ENCODE measurements around the gene TASL.

DNA sequence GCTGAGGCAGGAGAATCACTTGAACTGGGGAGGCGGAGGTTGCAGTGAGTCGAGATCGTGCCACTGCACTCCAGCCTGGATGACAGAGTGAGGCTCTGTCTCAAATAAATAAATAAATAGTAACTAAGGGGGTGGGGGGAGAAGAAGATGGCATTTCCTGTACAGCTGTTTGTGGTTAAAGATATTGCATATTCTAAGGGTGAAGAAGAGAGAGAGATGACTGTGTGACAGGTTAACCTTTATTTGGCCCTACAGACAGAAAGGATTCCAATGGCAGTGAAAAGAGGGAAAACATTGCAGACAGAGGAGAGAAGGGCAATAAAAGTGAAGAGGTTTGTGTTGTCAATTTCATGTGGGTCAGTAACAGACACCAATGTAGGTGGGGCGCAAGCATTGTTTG, 9.4 kb downstream of the TASL start:
- TF ChIP-seq POLR2A (IDR thresholded peaks at IDR 0.05; ENCODE audit: extremely low read depth, insufficient read length) = no peak
- TF ChIP-seq, protein P1, sequence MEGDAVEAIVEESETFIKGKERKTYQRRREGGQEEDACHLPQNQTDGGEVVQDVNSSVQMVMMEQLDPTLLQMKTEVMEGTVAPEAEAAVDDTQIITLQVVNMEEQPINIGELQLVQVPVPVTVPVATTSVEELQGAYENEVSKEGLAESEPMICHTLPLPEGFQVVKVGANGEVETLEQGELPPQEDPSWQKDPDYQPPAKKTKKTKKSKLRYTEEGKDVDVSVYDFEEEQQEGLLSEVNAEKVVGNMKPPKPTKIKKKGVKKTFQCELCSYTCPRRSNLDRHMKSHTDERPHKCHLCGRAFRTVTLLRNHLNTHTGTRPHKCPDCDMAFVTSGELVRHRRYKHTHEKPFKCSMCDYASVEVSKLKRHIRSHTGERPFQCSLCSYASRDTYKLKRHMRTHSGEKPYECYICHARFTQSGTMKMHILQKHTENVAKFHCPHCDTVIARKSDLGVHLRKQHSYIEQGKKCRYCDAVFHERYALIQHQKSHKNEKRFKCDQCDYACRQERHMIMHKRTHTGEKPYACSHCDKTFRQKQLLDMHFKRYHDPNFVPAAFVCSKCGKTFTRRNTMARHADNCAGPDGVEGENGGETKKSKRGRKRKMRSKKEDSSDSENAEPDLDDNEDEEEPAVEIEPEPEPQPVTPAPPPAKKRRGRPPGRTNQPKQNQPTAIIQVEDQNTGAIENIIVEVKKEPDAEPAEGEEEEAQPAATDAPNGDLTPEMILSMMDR (IDR thresholded peaks at IDR 0.05; ENCODE audit: low read depth, low read length) = no peak
- TF ChIP-seq, protein P2, sequence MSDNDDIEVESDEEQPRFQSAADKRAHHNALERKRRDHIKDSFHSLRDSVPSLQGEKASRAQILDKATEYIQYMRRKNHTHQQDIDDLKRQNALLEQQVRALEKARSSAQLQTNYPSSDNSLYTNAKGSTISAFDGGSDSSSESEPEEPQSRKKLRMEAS (IDR thresholded peaks at IDR 0.05; ENCODE audit: low read depth, low read length) = no peak

Measured in NB4 (cell line).